GM12878 (cell line): ENCODE results near the gene ANKDD1B. TPM values are rescaled to one million over a fixed set of nuclear protein-coding genes. Genes with fewer than 3 reads are reported as not detected.

Experiments
- ATF2 ChIP-seq: IDR thresholded peaks from 2 replicates; pipeline ENCODE4 v1.6.1; 2012; ENCODE audit warnings: low read length, inconsistent platforms
- BCL11A ChIP-seq: IDR thresholded peaks from 2 replicates; pipeline ENCODE4 v1.6.1; 2011; ENCODE audit warnings: low read depth, low read length
- CEBPB ChIP-seq, 2 experiments: fragments of 150-350 bp in 1 of 2; IDR thresholded peaks; 2 replicates each; pipeline ENCODE4 v1.6.1; 2012 to 2014; ENCODE audit warnings: low read depth in 2 of 2, low read length in 2 of 2, borderline replicate concordance in 1 of 2, inconsistent platforms in 1 of 2
- CHD1 ChIP-seq: IDR thresholded peaks from 2 replicates; pipeline ENCODE4 v1.6.1; 2012; ENCODE audit warnings: low read depth, low read length, improper control_type of control experiment
- ETV6 ChIP-seq, 2 experiments: fragments of 450-650 bp in 1 of 2; IDR thresholded peaks in 1 of 2; conservative IDR thresholded peaks in 1 of 2; 2 replicates each; pipeline ENCODE4 v1.6.1; 2014; ENCODE audit warnings: antibody characterized with exemption in 1 of 2, borderline replicate concordance in 1 of 2, low read depth in 1 of 2, mild to moderate bottlenecking in 1 of 2, moderate library complexity in 1 of 2
- KDM1A ChIP-seq: fragments of 200-600 bp; sonication (generic); IDR thresholded peaks from 2 replicates; pipeline ENCODE4 v1.6.1; 2016; ENCODE audit warnings: borderline replicate concordance
- MYB ChIP-seq: fragments of 150-350 bp; IDR thresholded peaks from 2 replicates; pipeline ENCODE4 v1.6.1; 2014; ENCODE audit warnings: mild to moderate bottlenecking, low read depth, low read length, borderline replicate concordance
- MYC ChIP-seq: IDR thresholded peaks from 2 replicates; pipeline ENCODE4 v1.6.1; 2011; ENCODE audit warnings: mild to moderate bottlenecking, low read length, moderate library complexity, inconsistent platforms; ENCODE audit not compliant: insufficient read depth, insufficient replicate concordance, insufficient read length, severe bottlenecking
- SKIL ChIP-seq: fragments of 450-650 bp; IDR thresholded peaks from 2 replicates; pipeline ENCODE4 v1.6.1; 2017; ENCODE audit warnings: mild to moderate bottlenecking, low read depth, inconsistent platforms; ENCODE audit not compliant: poor library complexity, severe bottlenecking
- ZNF384 ChIP-seq: IDR thresholded peaks from 2 replicates; pipeline ENCODE4 v1.6.1; 2012; ENCODE audit warnings: low read depth, mild to moderate bottlenecking, low read length, improper control_type of control experiment, borderline replicate concordance
- polyA plus RNA-seq, 11 experiments: library from polyadenylated mRNA; depleted of rRNA in 4 of 11; unstranded in 6 of 11; stranded (reverse) in 5 of 11; fragments of >200 nt; fragmentation: Nextera tagmentation in 4 of 11; fragmentation: Illumina TruSeq in 1 of 11; extraction: Ambion mirVana in 4 of 11; extraction: Trizol in 1 of 11; gene quantifications; 1 replicate in 1 of 11; 2 replicates in 10 of 11; pipeline versions ENCODE4 v1.2.1 to v1.2.3, GENCODE V29; 2011 to 2016; ENCODE audit warnings: inconsistent platforms in 2 of 11, missing spikeins in 2 of 11, low read depth in 1 of 11
- total RNA-seq, 4 experiments: library from RNA; depleted of rRNA in 3 of 4; stranded (reverse); fragments of >200 nt in 3 of 4; fragmentation: Illumina TruSeq in 1 of 4; extraction: Trizol in 1 of 4; gene quantifications; 2 replicates each; pipeline versions ENCODE4 v1.2.1 to v1.2.3, GENCODE V29; 2013 to 2021

ANKDD1B gene
- total and polyA plus RNA-seq, 10 of the 15 experiments (the other 5 are each of a cell fraction or from before 2014, with no cell fraction given): 0.34 to 2.4 (median 0.80) TPM

GRCh38 chr5:75677607-75678006 lies 66.4 kb downstream of the ANKDD1B start (continued):
- TF ChIP-seq SKIL (no peak), ZNF384 (no peak), ATF2 (no peak), MYB (no peak), ETV6 (conservative IDR thresholded peaks at IDR 0.05 in 1 of 2, IDR thresholded peaks at IDR 0.05 in 1 of 2; ENCODE audit: borderline replicate concordance in 1 of 2, low read depth in 1 of 2) (no peak), BCL11A (no peak), CEBPB (IDR thresholded peaks at IDR 0.05; ENCODE audit: borderline replicate concordance in 1 of 2, low read depth in 2 of 2, low read length in 2 of 2) (no peak), MYC (no peak), CHD1 (no peak), KDM1A (no peak)
